ENCODE results near the gene TMC4. TPM values are rescaled to one million over a fixed set of nuclear protein-coding genes. Genes with fewer than 3 reads are reported as not detected.
A peak's percentile ranks its signal among the peaks of the same experiment; 100 is the strongest.

The TMC4 gene
- total and polyA plus RNA-seq, 2 donors, result 2.1 to 15.4 TPM

GRCh38 chr19:54123682-54124081 is 49.3 kb downstream of the TMC4 start:
- Histone ChIP-seq H3K27ac (ENCODE audit: low read depth in 1 of 2, low read length in 1 of 2) (no peak overlapping the region), H3K36me3 (ENCODE audit: control insufficient read depth in 2 of 2, insufficient read depth in 2 of 2, low read length in 1 of 2) (peaks cover 59 to 79% of the 10 kb centered on the region in 2 donors), H3K9me3 (ENCODE audit: control insufficient read depth in 2 of 2, insufficient read depth in 1 of 2, low read length in 1 of 2) (no peaks in the 10 kb centered on the region), H3K4me1 (ENCODE audit: control insufficient read depth in 2 of 2, insufficient read depth in 2 of 2, low read length in 2 of 2) (no peaks in the 10 kb centered on the region), H3K27me3 (ENCODE audit: control insufficient read depth in 2 of 2, insufficient read depth in 1 of 2, low read length in 1 of 2) (no peaks in the 10 kb centered on the region), H3K4me3 (ENCODE audit: low read length in 2 of 2) (no peak overlapping the region)
- WGBS, result 98% methylated on average over 17 of the region's 17 CpGs
- DNase-seq (ENCODE audit: low read depth in 6 of 9, low spot score in 9 of 9), result no peak

- Histone ChIP-seq H3K27ac (ENCODE audit: low read depth in 1 of 2, low read length in 1 of 2) (no peak overlapping the region), H3K27me3 (ENCODE audit: control insufficient read depth in 2 of 2, insufficient read depth in 1 of 2, low read length in 1 of 2) (no peaks in the 10 kb centered on the region), H3K4me1 (ENCODE audit: control insufficient read depth in 2 of 2, insufficient read depth in 2 of 2, low read length in 2 of 2) (peaks cover 4 to 10% of the 10 kb centered on the region in 2 donors), H3K4me3 (ENCODE audit: low read length in 2 of 2) (no peak overlapping the region), H3K36me3 (ENCODE audit: control insufficient read depth in 2 of 2, insufficient read depth in 2 of 2, low read length in 1 of 2) (peaks cover 51 to 66% of the 10 kb centered on the region in 2 donors), H3K9me3 (ENCODE audit: control insufficient read depth in 2 of 2, insufficient read depth in 1 of 2, low read length in 1 of 2) (no peaks in the 10 kb centered on the region)
- no peak for DNase-seq (ENCODE audit: low read depth in 6 of 9, low spot score in 9 of 9)
- WGBS, result 98% methylated on average over 10 of the region's 10 CpGs
Measured at GRCh38 chr19:54121259-54121658, 51.7 kb downstream of the TMC4 start.

GRCh38 chr19:54115109-54116063 is 57.6 kb downstream of the TMC4 start, which contains the start of the genes PRPF31 and TFPT:
Gene PRPF31 (plus strand): TSS chr19:54115754. CDS start chr19:54118279, 2,525 bp downstream.
Gene TFPT (minus strand): TSS chr19:54115657. CDS start chr19:54115269, 388 bp downstream.
- under 1% methylated on average over 60 of the region's 60 CpGs for WGBS
- Histone ChIP-seq H3K27ac (ENCODE audit: low read depth in 1 of 2, low read length in 1 of 2) (peak within 1 kb of the TSS; percentile 83 to 91), H3K4me3 (ENCODE audit: low read length in 2 of 2) (peak within 1 kb of the TSS; percentile 69 to 75), H3K9me3 (ENCODE audit: control insufficient read depth in 2 of 2, insufficient read depth in 1 of 2, low read length in 1 of 2) (no peaks in the 10 kb centered on the region), H3K4me1 (ENCODE audit: control insufficient read depth in 2 of 2, insufficient read depth in 2 of 2, low read length in 2 of 2) (peaks cover 15 to 21% of the 10 kb centered on the region in 2 donors), H3K36me3 (ENCODE audit: control insufficient read depth in 2 of 2, insufficient read depth in 2 of 2, low read length in 1 of 2) (peaks cover 21 to 23% of the 10 kb centered on the region in 2 donors), H3K27me3 (ENCODE audit: control insufficient read depth in 2 of 2, insufficient read depth in 1 of 2, low read length in 1 of 2) (no peaks in the 10 kb centered on the region)
- DNase-seq (ENCODE audit: low read depth in 6 of 9, low spot score in 9 of 9), result peak; percentile 96 to 100 (median 98)

- WGBS, result 4% methylated on average over 28 of the region's 28 CpGs
- Histone ChIP-seq H3K27me3 (ENCODE audit: control insufficient read depth in 2 of 2, insufficient read depth in 1 of 2, low read length in 1 of 2) (no peaks in the 10 kb centered on the region), H3K36me3 (ENCODE audit: control insufficient read depth in 2 of 2, insufficient read depth in 2 of 2, low read length in 1 of 2) (peaks cover 22% of the 10 kb centered on the region in 2 donors), H3K27ac (ENCODE audit: low read depth in 1 of 2, low read length in 1 of 2) (peak overlapping the region; percentile 46 to 83), H3K4me3 (ENCODE audit: low read length in 2 of 2) (peak overlapping the region; percentile 69 to 75), H3K9me3 (ENCODE audit: control insufficient read depth in 2 of 2, insufficient read depth in 1 of 2, low read length in 1 of 2) (no peaks in the 10 kb centered on the region), H3K4me1 (ENCODE audit: control insufficient read depth in 2 of 2, insufficient read depth in 2 of 2, low read length in 2 of 2) (peaks cover 15 to 21% of the 10 kb centered on the region in 2 donors)
- DNase-seq (ENCODE audit: low read depth in 6 of 9, low spot score in 9 of 9), result peak in 4 of 9 donors; percentile 46 to 71 (median 52)
Measured at GRCh38 chr19:54114340-54115108, 58.4 kb downstream of the TMC4 start.

Other genes with a start within 250 kb of the TMC4 start
- gene CACNG8, start 210.2 kb downstream of the TMC4 start, total RNA-seq, result not detected
- gene CACNG8, start 210.2 kb downstream of the TMC4 start, polyA plus RNA-seq, result 0.05 TPM
- 0.05 TPM for gene CACNG6, start 181.5 kb downstream of the TMC4 start, total RNA-seq
- gene CACNG6, start 181.5 kb downstream of the TMC4 start, polyA plus RNA-seq, result 0.05 TPM
- 1.1 TPM for gene VSTM1, start 109.3 kb downstream of the TMC4 start, total RNA-seq
- gene VSTM1, start 109.3 kb downstream of the TMC4 start, polyA plus RNA-seq, result 0.37 TPM
- 0.05 TPM for gene TARM1, start 91.8 kb downstream of the TMC4 start, total RNA-seq
- not detected for gene TARM1, start 91.8 kb downstream of the TMC4 start, polyA plus RNA-seq
- gene OSCAR, start 72.4 kb downstream of the TMC4 start, total RNA-seq, result 0.61 TPM
- gene OSCAR, start 72.4 kb downstream of the TMC4 start, polyA plus RNA-seq, result 5.5 TPM
- gene NDUFA3, start 70.3 kb downstream of the TMC4 start, total RNA-seq, result 215 TPM
- gene NDUFA3, start 70.3 kb downstream of the TMC4 start, polyA plus RNA-seq, result 190 TPM
- 34.9 TPM for gene TFPT, start 57.5 kb downstream of the TMC4 start, total RNA-seq
- gene TFPT, start 57.5 kb downstream of the TMC4 start, polyA plus RNA-seq, result 34.3 TPM
- 42.4 TPM for gene PRPF31, start 57.4 kb downstream of the TMC4 start, total RNA-seq
- gene PRPF31, start 57.4 kb downstream of the TMC4 start, polyA plus RNA-seq, result 62.2 TPM
- gene CNOT3, start 35.4 kb downstream of the TMC4 start, total RNA-seq, result 7.6 TPM
- gene CNOT3, start 35.4 kb downstream of the TMC4 start, polyA plus RNA-seq, result 27.8 TPM
- gene LENG1, start 13.4 kb downstream of the TMC4 start, total RNA-seq, result 12.1 TPM
- 11.9 TPM for gene LENG1, start 13.4 kb downstream of the TMC4 start, polyA plus RNA-seq
- 8.2 TPM for gene MBOAT7, start 16.4 kb upstream of the TMC4 start, total RNA-seq
- 24.6 TPM for gene MBOAT7, start 16.4 kb upstream of the TMC4 start, polyA plus RNA-seq
- 24.1 TPM for gene TSEN34, start 18.1 kb upstream of the TMC4 start, total RNA-seq
- 38.8 TPM for gene TSEN34, start 18.1 kb upstream of the TMC4 start, polyA plus RNA-seq
- gene RPS9, start 27.7 kb upstream of the TMC4 start, total RNA-seq, result 2,697 TPM
- gene RPS9, start 27.7 kb upstream of the TMC4 start, polyA plus RNA-seq, result 3,716 TPM
- gene LILRB3, start 49.8 kb upstream of the TMC4 start, total RNA-seq, result 1.1 TPM
- gene LILRB3, start 49.8 kb upstream of the TMC4 start, polyA plus RNA-seq, result 15.5 TPM
- gene LILRA6, start 69.6 kb upstream of the TMC4 start, total RNA-seq, result 0.61 TPM
- gene LILRA6, start 69.6 kb upstream of the TMC4 start, polyA plus RNA-seq, result 3.9 TPM
- 1.3 TPM for gene LILRB5, start 84.1 kb upstream of the TMC4 start, total RNA-seq
- gene LILRB5, start 84.1 kb upstream of the TMC4 start, polyA plus RNA-seq, result 8.3 TPM
- gene LILRB2, start 108.0 kb upstream of the TMC4 start, total RNA-seq, result 0.90 TPM
- gene LILRB2, start 108.0 kb upstream of the TMC4 start, polyA plus RNA-seq, result 7.3 TPM
- 1.5 TPM for gene LILRA5, start 140.0 kb upstream of the TMC4 start, total RNA-seq
- gene LILRA5, start 140.0 kb upstream of the TMC4 start, polyA plus RNA-seq, result 9.2 TPM
- 2.5 TPM for gene LILRA4, start 166.0 kb upstream of the TMC4 start, total RNA-seq
- gene LILRA4, start 166.0 kb upstream of the TMC4 start, polyA plus RNA-seq, result 0.89 TPM
- gene LAIR1, start 191.8 kb upstream of the TMC4 start, total RNA-seq, result 127 TPM
- 128 TPM for gene LAIR1, start 191.8 kb upstream of the TMC4 start, polyA plus RNA-seq
- 0.61 TPM for gene TTYH1, start 242.3 kb upstream of the TMC4 start, total RNA-seq
- 0.43 TPM for gene TTYH1, start 242.3 kb upstream of the TMC4 start, polyA plus RNA-seq

Data from thymus (tissue), 11 donors.